GM19035 (cell line): ENCODE data around the gene TAOK1.

ENCODE experiments used
- ATAC-seq: cut with Tn5 transposase; IDR thresholded peaks from one replicate; pipeline ENCODE4 v1.9.1; 2021; ENCODE audit not compliant: unreplicated experiment

The TAOK1 gene

GRCh38 chr17:29593591-29594518 is 203.7 kb downstream of the TAOK1 start:
- no peak for ATAC-seq

DNA sequence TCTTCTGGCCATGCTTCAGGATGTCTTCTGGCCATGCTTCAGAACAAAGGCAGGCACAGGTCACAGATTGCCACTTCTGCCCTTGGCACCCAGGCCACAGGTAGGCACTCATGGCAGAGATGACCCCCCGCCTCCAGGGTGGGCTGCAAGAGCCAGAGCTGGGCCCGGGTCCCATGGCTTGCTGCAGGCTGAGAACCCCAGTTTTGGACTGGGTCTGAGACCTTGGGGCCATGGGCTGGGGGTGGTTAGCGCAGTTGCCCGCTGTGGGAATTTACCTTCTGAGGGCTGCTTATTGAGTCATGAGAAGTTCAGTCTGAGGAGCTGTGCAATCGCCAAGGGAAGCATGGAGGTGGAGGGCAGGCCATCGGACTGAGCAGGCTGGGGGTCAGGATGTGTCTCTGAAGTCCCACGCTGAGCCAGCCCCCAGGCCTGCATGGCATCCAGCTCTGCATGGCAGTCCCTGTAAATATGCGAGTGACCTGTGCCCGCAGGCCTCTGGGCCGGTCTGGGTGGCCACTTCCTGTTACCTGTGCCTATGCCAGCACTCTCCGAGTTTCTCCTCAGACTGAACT is 204.4 kb downstream of the TAOK1 start:
- ATAC-seq, result no peak

DNA sequence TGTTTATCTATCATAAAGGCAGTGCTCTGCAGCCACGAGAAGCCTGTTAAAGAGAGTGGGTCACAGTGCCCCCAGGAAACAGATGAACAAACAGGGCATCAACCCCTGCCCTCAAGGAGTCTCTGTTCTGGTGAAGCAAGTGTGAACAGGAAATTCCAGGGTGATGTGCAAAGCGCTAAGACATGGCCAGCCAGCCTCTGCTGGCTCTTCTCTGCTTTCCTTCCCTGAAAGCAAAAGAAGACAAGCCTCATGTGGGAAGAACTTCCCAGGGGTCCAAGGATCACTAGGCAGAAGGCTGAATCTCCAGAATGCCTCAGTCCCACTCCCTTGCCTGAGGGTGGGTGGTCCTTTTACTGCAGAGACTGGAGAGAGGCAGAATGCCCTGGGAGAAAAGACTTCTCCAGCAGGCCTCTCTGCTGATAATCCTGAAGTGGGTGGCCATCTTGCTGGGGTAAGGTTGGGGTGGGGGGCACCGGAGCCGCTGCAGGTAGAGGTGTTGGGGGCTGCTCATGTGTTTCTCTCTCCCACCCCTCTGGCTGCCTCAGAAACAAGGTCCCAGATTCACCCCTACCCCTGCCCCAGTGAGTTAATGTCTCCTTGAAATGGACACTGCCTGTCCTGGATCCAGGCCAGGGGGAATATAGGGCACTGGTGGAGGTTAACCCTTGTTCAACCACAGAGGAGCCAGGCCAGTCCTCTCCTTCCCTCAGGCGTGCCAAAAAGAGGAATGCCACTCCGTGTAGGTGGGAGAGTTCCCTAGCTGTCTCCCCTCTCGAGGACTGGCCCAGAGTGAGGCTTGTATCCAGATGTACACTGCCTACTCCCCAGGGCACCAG is 205.2 kb downstream of the TAOK1 start:
- no peak for ATAC-seq

GRCh38 chr17:29595943-29596774 is 206.0 kb downstream of the TAOK1 start:
- no peak for ATAC-seq

DNA sequence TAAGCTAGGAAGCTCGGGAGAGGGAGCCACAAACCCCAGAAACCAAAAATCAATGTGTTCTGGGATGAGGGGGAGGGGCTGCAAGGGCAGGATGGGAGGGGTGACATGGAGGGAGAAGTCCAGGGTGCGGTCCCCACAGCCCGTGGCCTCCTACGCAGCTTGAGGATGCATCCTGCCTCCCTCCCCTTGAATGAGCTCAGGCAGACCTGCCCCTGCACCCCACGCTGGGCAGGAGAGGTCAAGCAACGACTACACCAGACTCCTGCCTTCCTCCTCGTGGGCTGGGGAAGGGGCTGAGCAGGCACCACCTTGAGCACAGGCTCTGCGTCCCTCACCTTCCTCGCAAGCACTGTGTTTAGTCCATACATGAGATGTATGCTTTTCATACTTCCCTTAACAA is 206.6 kb downstream of the TAOK1 start:
- ATAC-seq, result no peak

DNA sequence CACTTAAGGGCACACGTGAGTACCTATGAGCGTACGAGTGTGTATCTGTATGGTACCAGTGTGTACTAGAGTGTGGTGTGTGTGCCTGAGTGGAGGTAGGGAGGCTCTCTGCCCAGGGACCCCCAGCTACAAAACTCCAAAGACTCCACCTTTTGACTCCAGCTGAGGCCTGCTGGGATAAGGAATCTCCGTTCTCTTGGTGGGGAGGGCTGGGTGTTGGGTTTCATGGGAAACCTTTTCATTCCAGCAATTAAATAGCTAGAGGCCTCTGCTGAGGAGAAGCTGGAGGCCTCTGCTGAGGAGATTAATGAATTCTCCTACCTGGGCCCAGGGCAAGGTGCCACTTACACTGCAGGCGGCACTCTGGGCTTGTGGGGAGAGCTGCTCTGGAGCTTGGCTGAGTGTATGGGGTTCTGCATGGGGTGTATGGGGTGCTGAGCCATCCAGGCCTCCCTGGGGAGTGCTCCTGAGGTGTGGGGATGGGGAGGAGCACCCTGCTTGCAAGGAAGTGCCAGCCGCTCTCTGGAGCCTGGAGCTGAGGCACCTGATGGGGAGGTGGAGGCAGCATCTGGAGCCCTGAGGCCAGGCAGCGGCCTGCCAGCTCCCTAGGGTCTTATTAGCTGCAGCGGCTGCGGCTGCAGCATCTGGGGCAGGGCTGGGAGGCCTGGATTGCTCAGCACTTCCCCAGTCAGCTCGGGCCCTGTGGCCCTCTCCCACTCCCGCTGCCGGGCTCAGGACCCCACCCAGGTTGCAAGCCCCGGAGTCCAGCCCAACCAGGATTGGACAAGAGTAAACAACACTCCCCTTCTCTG is 207.4 kb downstream of the TAOK1 start:
- no peak for ATAC-seq
